ENCODE results near the gene C1orf167. TPM values are rescaled to one million over a fixed set of nuclear protein-coding genes. Genes with fewer than 3 reads are reported as not detected.

C1orf167 gene
- total RNA-seq, 1 donor from 2014 or later = not detected

GRCh38 chr1:11789126-11790067 lies 27.4 kb downstream of the C1orf167 start:
- Mint-ChIP-seq H3K4me3 (no peak overlapping the region), H3K27ac (no peak overlapping the region), H3K27me3 (no peaks in the 10 kb centered on the region), H3K4me1 (peaks cover 2% of the 10 kb centered on the region), H3K9me3 (no peaks in the 10 kb centered on the region), H3K36me3 (ENCODE audit: low read depth) (peaks cover 12% of the 10 kb centered on the region)
- no peak for DNase-seq
- intact Hi-C loops (cut with micrococcal nuclease) = no loop called here

- Mint-ChIP-seq H3K4me1 (peaks cover 2% of the 10 kb centered on the region), H3K36me3 (ENCODE audit: low read depth) (peaks cover 17% of the 10 kb centered on the region), H3K9me3 (no peaks in the 10 kb centered on the region), H3K27me3 (no peaks in the 10 kb centered on the region), H3K27ac (no peak overlapping the region), H3K4me3 (no peak overlapping the region)
- intact Hi-C loops (cut with micrococcal nuclease) = no loop called here
- DNase-seq = no peak
Measured at GRCh38 chr1:11790101-11790879, 28.3 kb downstream of the C1orf167 start.

GRCh38 chr1:11790880-11791715 lies 29.1 kb downstream of the C1orf167 start:
- Mint-ChIP-seq H3K36me3 (ENCODE audit: low read depth) (peaks cover 24% of the 10 kb centered on the region), H3K4me3 (no peak overlapping the region), H3K27ac (no peak overlapping the region), H3K27me3 (no peaks in the 10 kb centered on the region), H3K4me1 (no peaks in the 10 kb centered on the region), H3K9me3 (no peaks in the 10 kb centered on the region)
- DNase-seq = no peak
- intact Hi-C loops (cut with micrococcal nuclease) = no loop called here

GRCh38 chr1:11792106-11792505 lies 30.1 kb downstream of the C1orf167 start:
- H3K27ac Mint-ChIP-seq = no peak overlapping the region
- peaks cover 27% of the 10 kb centered on the region for H3K36me3 Mint-ChIP-seq (ENCODE audit: low read depth)
- H3K27me3 Mint-ChIP-seq = no peaks in the 10 kb centered on the region
- no peaks in the 10 kb centered on the region for H3K9me3 Mint-ChIP-seq
- no peak for DNase-seq
- H3K4me1 Mint-ChIP-seq = no peaks in the 10 kb centered on the region
- intact Hi-C loops (cut with micrococcal nuclease) = no loop called here
- no peak overlapping the region for H3K4me3 Mint-ChIP-seq

GRCh38 chr1:11793819-11794218 lies 31.8 kb downstream of the C1orf167 start:
- intact Hi-C loops (cut with micrococcal nuclease) = no loop called here
- H3K36me3 Mint-ChIP-seq (ENCODE audit: low read depth) = peaks cover 27% of the 10 kb centered on the region
- DNase-seq = no peak
- H3K4me1 Mint-ChIP-seq = no peaks in the 10 kb centered on the region
- no peak overlapping the region for H3K4me3 Mint-ChIP-seq
- H3K27ac Mint-ChIP-seq = no peak overlapping the region
- H3K9me3 Mint-ChIP-seq = no peaks in the 10 kb centered on the region
- H3K27me3 Mint-ChIP-seq = no peaks in the 10 kb centered on the region

GRCh38 chr1:11794446-11795237 lies 32.6 kb downstream of the C1orf167 start:
- Mint-ChIP-seq H3K27me3 (no peaks in the 10 kb centered on the region), H3K4me1 (no peaks in the 10 kb centered on the region), H3K36me3 (ENCODE audit: low read depth) (peaks cover 27% of the 10 kb centered on the region), H3K27ac (no peak overlapping the region), H3K9me3 (no peaks in the 10 kb centered on the region), H3K4me3 (no peak overlapping the region)
- intact Hi-C loops (cut with micrococcal nuclease) = no loop called here
- no peak for DNase-seq

- intact Hi-C loops (cut with micrococcal nuclease) = no loop called here
- no peaks in the 10 kb centered on the region for H3K4me1 Mint-ChIP-seq
- H3K27ac Mint-ChIP-seq = no peak overlapping the region
Measured at GRCh38 chr1:11795238-11795890, 33.4 kb downstream of the C1orf167 start.

GRCh38 chr1:11796036-11796828 lies 34.2 kb downstream of the C1orf167 start:
- no peak overlapping the region for H3K27ac Mint-ChIP-seq
- H3K27me3 Mint-ChIP-seq = no peaks in the 10 kb centered on the region
- no peak for DNase-seq
- H3K36me3 Mint-ChIP-seq (ENCODE audit: low read depth) = peaks cover 29% of the 10 kb centered on the region
- no peaks in the 10 kb centered on the region for H3K9me3 Mint-ChIP-seq
- intact Hi-C loops (cut with micrococcal nuclease) = no loop called here
- H3K4me1 Mint-ChIP-seq = no peaks in the 10 kb centered on the region
- no peak overlapping the region for H3K4me3 Mint-ChIP-seq

More at GRCh38 chr1:11795238-11795890, 33.4 kb downstream of the C1orf167 start:
- Mint-ChIP-seq H3K9me3 (no peaks in the 10 kb centered on the region), H3K4me3 (no peak overlapping the region), H3K27me3 (no peaks in the 10 kb centered on the region), H3K36me3 (ENCODE audit: low read depth) (peaks cover 30% of the 10 kb centered on the region)
- DNase-seq = no peak

GRCh38 chr1:11797525-11798216 lies 35.7 kb downstream of the C1orf167 start:
- H3K4me1 Mint-ChIP-seq = peaks cover 8% of the 10 kb centered on the region
- H3K27me3 Mint-ChIP-seq = no peaks in the 10 kb centered on the region
- H3K27ac Mint-ChIP-seq = no peak overlapping the region
- H3K36me3 Mint-ChIP-seq (ENCODE audit: low read depth) = peaks cover 25% of the 10 kb centered on the region
- H3K9me3 Mint-ChIP-seq = no peaks in the 10 kb centered on the region
- no peak overlapping the region for H3K4me3 Mint-ChIP-seq
- intact Hi-C loops (cut with micrococcal nuclease) = no loop called here
- no peak for DNase-seq

- no peaks in the 10 kb centered on the region for H3K27me3 Mint-ChIP-seq
- no peak overlapping the region for H3K4me3 Mint-ChIP-seq
- DNase-seq = no peak
- intact Hi-C loops (cut with micrococcal nuclease) = no loop called here
- no peaks in the 10 kb centered on the region for H3K9me3 Mint-ChIP-seq
- no peak overlapping the region for H3K27ac Mint-ChIP-seq
- peaks cover 21% of the 10 kb centered on the region for H3K4me1 Mint-ChIP-seq
- peaks cover 25% of the 10 kb centered on the region for H3K36me3 Mint-ChIP-seq (ENCODE audit: low read depth)
Measured at GRCh38 chr1:11799099-11799498, 37.1 kb downstream of the C1orf167 start.

- intact Hi-C loops (cut with micrococcal nuclease) = no loop called here
- DNase-seq = no peak
Measured at GRCh38 chr1:11799896-11800295, 37.9 kb downstream of the C1orf167 start.

GRCh38 chr1:11800391-11800755 lies 38.4 kb downstream of the C1orf167 start:
- intact Hi-C loops (cut with micrococcal nuclease) = no loop called here
- H3K36me3 Mint-ChIP-seq (ENCODE audit: low read depth) = peaks cover 18% of the 10 kb centered on the region
- no peak for DNase-seq
- H3K27me3 Mint-ChIP-seq = no peaks in the 10 kb centered on the region
- H3K4me3 Mint-ChIP-seq = no peak overlapping the region
- peaks cover 28% of the 10 kb centered on the region for H3K4me1 Mint-ChIP-seq
- H3K27ac Mint-ChIP-seq = no peak overlapping the region
- no peaks in the 10 kb centered on the region for H3K9me3 Mint-ChIP-seq

More at GRCh38 chr1:11799896-11800295, 37.9 kb downstream of the C1orf167 start:
- peaks cover 28% of the 10 kb centered on the region for H3K4me1 Mint-ChIP-seq
- H3K36me3 Mint-ChIP-seq (ENCODE audit: low read depth) = peaks cover 20% of the 10 kb centered on the region
- H3K9me3 Mint-ChIP-seq = no peaks in the 10 kb centered on the region
- no peak overlapping the region for H3K4me3 Mint-ChIP-seq
- H3K27ac Mint-ChIP-seq = no peak overlapping the region
- no peaks in the 10 kb centered on the region for H3K27me3 Mint-ChIP-seq

Measured in activated CD4-positive, alpha-beta T cell treated with anti-CD3 and anti-CD28 coated beads, Interleukin-2, amount 10 ng/mL, durations not matched to agents 24 days and 14 days (primary cell).